HEK293 (cell line): Measurements from ENCODE around the gene SLC16A4.
A peak's percentile ranks its signal among the peaks of the same experiment; 100 is the strongest.
"Not testable (repeated sequence)": the region's sequence is repeated elsewhere in the genome, so short reads cannot be mapped to it uniquely, and the experiment has no call there.

Experiments used
- CTCF ChIA-PET: fragments of 350-600 bp; formaldehyde crosslinking; extraction: SDS; loops from one replicate; lab custom pipeline; 2021; ENCODE audit warnings: antibody characterized with exemption; lab: Yijun Ruan, JAX
- POLR2A ChIA-PET: fragments of 300-600 bp; formaldehyde crosslinking; extraction: SDS; loops from one replicate; lab custom pipeline; 2020; ENCODE audit warnings: antibody characterized with exemption, inconsistent platforms; lab: Yijun Ruan, JAX
- H3K27ac ChIP-seq: fragments of 200-500 bp; sonication (Bioruptor generic); 2 replicates; pipeline ENCODE4 v1.5.1; 2014; ENCODE audit warnings: low read depth, low read length, control low read depth, inconsistent platforms; ENCODE audit errors: extremely low read depth
- H3K36me3 ChIP-seq, 2 experiments: fragments of 200-500 bp in 1 of 2; sonication (Bioruptor generic) in 1 of 2; 1 replicate in 1 of 2; 2 replicates in 1 of 2; pipeline ENCODE4 v1.5.1; 2014 to 2017; ENCODE audit warnings: inconsistent platforms in 2 of 2, low read length in 2 of 2; ENCODE audit not compliant: control insufficient read depth in 2 of 2, insufficient read depth in 1 of 2
- H3K4me1 ChIP-seq: fragments of 200-500 bp; sonication (Bioruptor generic); 2 replicates; pipeline ENCODE4 v1.5.1; 2014; ENCODE audit warnings: mild to moderate bottlenecking, low read length, inconsistent platforms; ENCODE audit not compliant: control insufficient read depth, insufficient read depth
- H3K4me3 ChIP-seq: 2 replicates; pipeline ENCODE4 v1.5.1; 2011; ENCODE audit warnings: low read depth, mild to moderate bottlenecking, control low read depth, low read length, moderate library complexity
- H3K9me3 ChIP-seq: fragments of 200-500 bp; sonication (Bioruptor generic); 2 replicates; pipeline ENCODE4 v1.5.1; 2014; ENCODE audit warnings: low read depth, low read length, inconsistent platforms; ENCODE audit not compliant: control insufficient read depth, insufficient read depth
- EGR2 ChIP-seq: fragments of 450-650 bp; formaldehyde crosslinking; IDR thresholded peaks from 2 replicates; pipeline ENCODE4 v1.5.1; 2016; ENCODE audit warnings: low read depth, missing biosample characterization, missing genetic modification characterization
- GLI2 ChIP-seq: fragments of 450-650 bp; formaldehyde crosslinking; IDR thresholded peaks from 2 replicates; pipeline ENCODE4; 2017; ENCODE audit warnings: missing biosample characterization, missing genetic modification characterization, low read depth, borderline replicate concordance
- KLF17 ChIP-seq: fragments of 450-650 bp; formaldehyde crosslinking; IDR thresholded peaks from 2 replicates; pipeline ENCODE4 v1.5.1; 2016; ENCODE audit warnings: missing biosample characterization, missing genetic modification characterization
- SP2 ChIP-seq: fragments of 450-650 bp; formaldehyde crosslinking; IDR thresholded peaks from 2 replicates; pipeline ENCODE4 v1.5.1; 2016; ENCODE audit warnings: missing biosample characterization, missing genetic modification characterization
- ZBTB11 ChIP-seq: fragments of 450-650 bp; formaldehyde crosslinking; conservative IDR thresholded peaks from 2 replicates; pipeline ENCODE4 v1.5.1; 2016; ENCODE audit warnings: low read depth, missing biosample characterization, missing genetic modification characterization
- ZBTB17 ChIP-seq: fragments of 450-650 bp; formaldehyde crosslinking; IDR thresholded peaks from 2 replicates; pipeline ENCODE4 v1.5.1; 2016; ENCODE audit warnings: missing biosample characterization, missing genetic modification characterization
- ZBTB26 ChIP-seq: fragments of 450-650 bp; formaldehyde crosslinking; optimal IDR thresholded peaks from 2 replicates; pipeline ENCODE3; 2016; ENCODE audit warnings: missing biosample characterization, mild to moderate bottlenecking, missing genetic modification characterization
- ZFP69B ChIP-seq: fragments of 450-650 bp; formaldehyde crosslinking; IDR thresholded peaks from 2 replicates; pipeline ENCODE4 v1.5.1; 2016; ENCODE audit warnings: missing biosample characterization, missing genetic modification characterization
- ZNF157 ChIP-seq: fragments of 450-650 bp; formaldehyde crosslinking; IDR thresholded peaks from 2 replicates; pipeline ENCODE4 v1.5.1; 2016; ENCODE audit warnings: missing biosample characterization, missing genetic modification characterization
- ZNF280C ChIP-seq: fragments of 450-650 bp; formaldehyde crosslinking; IDR thresholded peaks from 2 replicates; pipeline ENCODE4 v1.5.1; 2016; ENCODE audit warnings: missing biosample characterization, missing genetic modification characterization
- ZNF335 ChIP-seq: fragments of 450-650 bp; formaldehyde crosslinking; conservative IDR thresholded peaks from 2 replicates; pipeline ENCODE4 v1.5.1; 2016; ENCODE audit warnings: missing biosample characterization, missing genetic modification characterization
- ZNF341 ChIP-seq: fragments of 450-650 bp; formaldehyde crosslinking; IDR thresholded peaks from 2 replicates; pipeline ENCODE4; 2016; ENCODE audit warnings: low read depth, missing biosample characterization, missing genetic modification characterization
- ZNF366 ChIP-seq: fragments of 450-650 bp; formaldehyde crosslinking; conservative IDR thresholded peaks from 2 replicates; pipeline ENCODE4 v1.5.1; 2016; ENCODE audit warnings: missing biosample characterization, missing genetic modification characterization
- ZNF426 ChIP-seq: fragments of 450-650 bp; formaldehyde crosslinking; IDR thresholded peaks from 2 replicates; pipeline ENCODE4 v1.5.1; 2017; ENCODE audit warnings: missing biosample characterization, missing genetic modification characterization, mild to moderate bottlenecking, inconsistent platforms, moderate library complexity
- ZNF521 ChIP-seq: fragments of 450-650 bp; formaldehyde crosslinking; IDR thresholded peaks from 2 replicates; pipeline ENCODE4 v1.5.1; 2017; ENCODE audit warnings: missing biosample characterization, mild to moderate bottlenecking, missing genetic modification characterization
- ZNF544 ChIP-seq: fragments of 450-650 bp; formaldehyde crosslinking; IDR thresholded peaks from 2 replicates; pipeline ENCODE4 v1.5.0; 2017; ENCODE audit warnings: missing biosample characterization, missing genetic modification characterization
- ZNF600 ChIP-seq: fragments of 450-650 bp; formaldehyde crosslinking; IDR thresholded peaks from 2 replicates; pipeline ENCODE4 v1.5.1; 2016; ENCODE audit warnings: missing biosample characterization, missing genetic modification characterization
- ZNF624 ChIP-seq: fragments of 450-650 bp; formaldehyde crosslinking; IDR thresholded peaks from 2 replicates; pipeline ENCODE4 v1.5.1; 2017; ENCODE audit warnings: missing biosample characterization, missing genetic modification characterization
- ZNF645 ChIP-seq: fragments of 450-650 bp; formaldehyde crosslinking; IDR thresholded peaks from 2 replicates; pipeline ENCODE4; 2016; ENCODE audit warnings: missing biosample characterization, missing genetic modification characterization

Gene SLC16A4

GRCh38 chr1:110390692-110391245 is at the start of gene SLC16A4 (continued):
- TF ChIP-seq ZNF645 (tag by site-specific recombination) (no peak), KLF17 (tag by site-specific recombination) (no peak), ZFP69B (tag by site-specific recombination) (no peak), ZNF280C (tag by site-specific recombination) (no peak), ZNF624 (tag by site-specific recombination) (no peak), ZNF544 (tag by site-specific recombination) (no peak), ZNF426 (tag by site-specific recombination) (no peak), ZNF521 (tag by site-specific recombination) (no peak), SP2 (peak; percentile 61), GLI2 (tag by site-specific recombination) (no peak), ZNF341 (tag by site-specific recombination) (peak; percentile 55), EGR2 (tag by site-specific recombination) (no peak), ZBTB11 (no peak), ZNF157 (tag by site-specific recombination) (no peak), ZBTB17 (tag by site-specific recombination) (peak; percentile 53; the same call in 1 of the 2 replicates), ZNF600 (tag by site-specific recombination) (0 out of 2 replicates have a peak, but pooled peaks have one; percentile 30), ZBTB26 (tag by site-specific recombination) (no peak), ZNF366 (tag by site-specific recombination) (0 out of 2 replicates have a peak, but pooled peaks have one; percentile 16), ZNF335 (tag by site-specific recombination) (peak; percentile 73)

- H3K9me3 ChIP-seq, POLR2A ChIA-PET, H3K4me1 ChIP-seq, H3K27ac ChIP-seq, H3K36me3 ChIP-seq, H3K4me3 ChIP-seq: not testable (repeated sequence)
- CTCF ChIA-PET, result interaction anchor here (1.1 to 2.3 kb wide), 3 partner anchors 20 to 56 kb away, joined by 4 to 12 read pairs (median 5); no protein-coding TSS in a partner anchor
Measured at GRCh38 chr1:110439873-110440272, 49.0 kb upstream of the SLC16A4 start.
